ENCODE measurements around the gene SHBG. TPM values are rescaled to one million over a fixed set of nuclear protein-coding genes. Genes with fewer than 3 reads are reported as not detected.
A peak's percentile ranks its signal among the peaks of the same experiment; 100 is the strongest.

Gene SHBG
- total and polyA plus RNA-seq, 10 of the 15 experiments (the other 5 are each of a cell fraction or from before 2014, with no cell fraction given): not detected

DNA sequence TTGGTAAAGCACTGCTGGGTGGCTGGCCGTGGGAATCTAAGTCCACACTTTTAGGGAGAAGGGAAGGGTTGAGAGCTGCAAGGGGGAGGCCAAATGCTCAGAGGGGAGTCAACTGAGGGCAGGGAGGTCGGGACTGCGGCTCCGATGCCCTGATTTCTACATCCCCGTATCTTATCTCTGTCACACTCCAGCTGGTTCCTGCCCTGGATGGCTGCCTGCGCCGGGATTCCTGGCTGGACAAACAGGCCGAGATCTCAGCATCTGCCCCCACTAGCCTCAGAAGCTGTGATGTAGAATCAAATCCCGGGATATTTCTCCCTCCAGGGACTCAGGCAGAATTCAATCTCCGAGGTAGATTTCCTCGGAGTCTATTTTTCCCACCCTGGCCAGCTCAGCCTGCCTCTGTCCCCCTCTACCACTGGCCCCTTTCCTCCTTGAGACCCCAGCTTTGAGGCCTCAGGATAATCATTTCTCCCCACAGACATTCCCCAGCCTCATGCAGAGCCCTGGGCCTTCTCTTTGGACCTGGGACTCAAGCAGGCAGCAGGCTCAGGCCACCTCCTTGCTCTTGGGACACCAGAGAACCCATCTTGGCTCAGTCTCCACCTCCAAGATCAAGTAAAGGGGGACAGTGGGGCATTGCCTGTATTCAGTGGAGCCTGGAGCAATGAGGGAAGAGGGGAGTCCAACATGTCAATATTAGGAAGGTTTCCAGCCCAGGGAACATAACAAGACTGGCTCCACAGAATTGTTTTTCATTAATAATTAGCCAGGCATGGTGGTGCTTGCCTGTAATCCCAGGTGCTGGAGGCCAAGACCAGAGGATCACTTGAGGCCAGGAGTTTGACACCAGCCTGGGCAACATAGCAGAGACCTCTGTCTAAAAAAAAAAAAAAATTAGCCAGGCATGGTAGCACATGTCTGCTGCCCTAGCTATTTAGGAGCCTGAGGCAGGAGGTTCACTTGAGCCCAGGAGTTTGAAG is 1.8 kb downstream of the SHBG start:
- ChIA-PET CTCF (interaction anchor here (0.6 to 8.2 kb wide), 17 partner anchors 10 to 169 kb away, joined by 3 to 128 read pairs (median 4); partner anchors contain the start of genes TP53 and WRAP53), RAD21 (ENCODE audit: unreplicated experiment) (interaction anchor here (1.0 to 2.0 kb wide), 2 partner anchors 16 to 55 kb away, joined by 3 to 30 read pairs; partner anchors contain the start of genes TP53 and WRAP53), POLR2A (interaction anchor here (0.5 to 3.9 kb wide), 4 partner anchors 47 to 271 kb away, joined by 3 to 22 read pairs (median 5); partner anchors contain the start of genes MPDU1, TP53 and WRAP53), SMC1A (ENCODE audit: uncharacterized antibody, unreplicated experiment) (interaction anchor here (0.6 to 1.7 kb wide), 3 partner anchors 54 to 528 kb away, joined by 3 to 20 read pairs (median 8); partner anchors contain the start of genes TP53 and WRAP53)
- Histone ChIP-seq H3K9ac (ENCODE audit: control insufficient read depth, insufficient read depth, low read length) (no peak overlapping the region), H3K36me3 (ENCODE audit: control insufficient read depth in 2 of 2, insufficient read depth in 2 of 2, low read length in 1 of 2) (no peaks in the 10 kb centered on the region), H3K4me3 (no peak overlapping the region), H4K20me1 (ENCODE audit: control insufficient read depth, insufficient read depth) (no peaks in the 10 kb centered on the region), H3K4me2 (ENCODE audit: control insufficient read depth, insufficient read depth) (no peak overlapping the region), H3K79me2 (ENCODE audit: control insufficient read depth, insufficient read depth, low read length) (peaks cover 2% of the 10 kb centered on the region), H3K27ac (ENCODE audit: control insufficient read depth, insufficient read depth) (no peak overlapping the region), H3K4me1 (ENCODE audit: control insufficient read depth, insufficient read depth, low read length) (peaks cover 1% of the 10 kb centered on the region), H3K27me3 (replicated peaks in 1 of 2; ENCODE audit: control insufficient read depth in 2 of 2, insufficient read depth in 2 of 2, low read length in 1 of 2) (no peaks in the 10 kb centered on the region), H3K9me3 (replicated peaks; ENCODE audit: control insufficient read depth, insufficient read depth, low read length) (no peaks in the 10 kb centered on the region), H2AFZ (ENCODE audit: control insufficient read depth, low read depth, low read length) (no peak overlapping the region)
- FAIRE-seq (no peak), ATAC-seq (no peak), DNase-seq (ENCODE audit: low read depth, low spot score) (no peak)
- TF ChIP-seq SREBF1 (IDR thresholded peaks at IDR 0.05; ENCODE audit: low read length): no peak
- 37% methylated on average over 11 of the region's 11 CpGs for WGBS (ENCODE audit: insufficient coverage, insufficient replicate concordance, low lambda C conversion rate, missing lambda C conversion rate)
- intact Hi-C loops (cut with micrococcal nuclease; ENCODE audit: unreplicated experiment): loop anchor here (5.0 kb wide), 1 partner anchor 46 kb away; no protein-coding TSS in a partner anchor
- BruUV-seq (replicated peaks): no TSS peak
- in situ Hi-C loops (cut with MboI): no loop called here

DNA sequence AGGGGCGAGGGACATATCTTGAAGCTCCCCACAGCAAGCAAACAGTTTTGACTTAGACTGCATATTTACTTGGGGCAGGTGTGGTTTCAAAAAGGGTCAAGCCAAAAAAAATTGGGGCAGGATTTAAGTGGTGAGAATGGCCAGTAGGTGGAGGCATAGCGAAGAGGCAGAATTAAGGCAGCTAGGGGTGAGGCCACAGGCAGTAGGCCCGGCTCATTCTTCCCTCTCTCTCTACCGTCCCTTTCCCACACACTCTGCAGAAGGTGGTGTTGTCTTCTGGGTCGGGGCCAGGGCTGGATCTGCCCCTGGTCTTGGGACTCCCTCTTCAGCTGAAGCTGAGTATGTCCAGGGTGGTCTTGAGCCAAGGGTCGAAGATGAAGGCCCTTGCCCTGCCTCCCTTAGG is 2.6 kb downstream of the SHBG start:
- Histone ChIP-seq H3K9me3 (replicated peaks; ENCODE audit: control insufficient read depth, insufficient read depth, low read length) (no peaks in the 10 kb centered on the region), H3K4me1 (ENCODE audit: control insufficient read depth, insufficient read depth, low read length) (no peaks in the 10 kb centered on the region), H3K79me2 (ENCODE audit: control insufficient read depth, insufficient read depth, low read length) (no peaks in the 10 kb centered on the region), H3K27ac (ENCODE audit: control insufficient read depth, insufficient read depth) (no peak overlapping the region), H4K20me1 (ENCODE audit: control insufficient read depth, insufficient read depth) (no peaks in the 10 kb centered on the region), H3K9ac (ENCODE audit: control insufficient read depth, insufficient read depth, low read length) (no peak overlapping the region), H3K36me3 (ENCODE audit: control insufficient read depth in 2 of 2, insufficient read depth in 2 of 2, low read length in 1 of 2) (no peaks in the 10 kb centered on the region), H3K27me3 (replicated peaks in 1 of 2; ENCODE audit: control insufficient read depth in 2 of 2, insufficient read depth in 2 of 2, low read length in 1 of 2) (no peaks in the 10 kb centered on the region), H2AFZ (ENCODE audit: control insufficient read depth, low read depth, low read length) (peak overlapping the region; percentile 69), H3K4me3 (no peak overlapping the region), H3K4me2 (ENCODE audit: control insufficient read depth, insufficient read depth) (no peak overlapping the region)
- RAD21 ChIA-PET (ENCODE audit: unreplicated experiment): interaction anchor here (1.0 to 2.0 kb wide), 2 partner anchors 16 to 55 kb away, joined by 3 to 30 read pairs; partner anchors contain the start of genes TP53 and WRAP53
- DNase-seq (ENCODE audit: low read depth, low spot score) (no peak), FAIRE-seq (no peak), ATAC-seq (peak; percentile 77)
- intact Hi-C loops (cut with micrococcal nuclease; ENCODE audit: unreplicated experiment) (loop anchor here (5.0 kb wide), 1 partner anchor 45 kb away; no protein-coding TSS in a partner anchor), in situ Hi-C loops (cut with MboI) (no loop called here)
- CTCF ChIA-PET: interaction anchor here (0.7 to 8.2 kb wide), 21 partner anchors 9 to 428 kb away, joined by 3 to 128 read pairs (median 4); partner anchors contain the start of genes FXR2, TP53 and WRAP53
- SMC1A ChIA-PET (ENCODE audit: uncharacterized antibody, unreplicated experiment): interaction anchor here (0.6 to 1.7 kb wide), 3 partner anchors 53 to 528 kb away, joined by 3 to 20 read pairs (median 8); partner anchors contain the start of genes TP53 and WRAP53
- no TSS peak for BruUV-seq (replicated peaks)
- POLR2A ChIA-PET: interaction anchor here (0.5 to 3.9 kb wide), 3 partner anchors 47 to 55 kb away, joined by 3 to 22 read pairs (median 5); partner anchors contain the start of genes MPDU1, TP53 and WRAP53
- WGBS (ENCODE audit: insufficient coverage, insufficient replicate concordance, low lambda C conversion rate, missing lambda C conversion rate): 7% methylated on average over 6 of the region's 6 CpGs
- TF ChIP-seq PAX8 (IDR thresholded peaks at IDR 0.05) (no peak), RUNX3 (IDR thresholded peaks at IDR 0.05; ENCODE audit: low read length) (peak; percentile 40; the same call in 1 of the 2 replicates), YY1 (IDR thresholded peaks at IDR 0.05; ENCODE audit: low read depth, low read length) (0 out of 2 replicates have a peak, but pooled peaks have one; percentile 39), SPI1 (IDR thresholded peaks at IDR 0.05; ENCODE audit: borderline replicate concordance, insufficient read depth, low read depth, low read length) (no peak), TCF7 (IDR thresholded peaks at IDR 0.05; ENCODE audit: borderline replicate concordance) (no peak), BACH1 (IDR thresholded peaks at IDR 0.05; ENCODE audit: borderline replicate concordance) (no peak), SMC3 (IDR thresholded peaks at IDR 0.05; ENCODE audit: borderline replicate concordance, low read length) (peak; percentile 53; the same call in 1 of the 2 replicates), NR2F1 (conservative IDR thresholded peaks at IDR 0.05) (0 out of 2 replicates have a peak, but pooled peaks have one; percentile 24), ZNF384 (IDR thresholded peaks at IDR 0.05; ENCODE audit: borderline replicate concordance, low read depth, low read length) (peak; percentile 40; the same call in 1 of the 2 replicates)
- TF ChIP-seq, protein P1, sequence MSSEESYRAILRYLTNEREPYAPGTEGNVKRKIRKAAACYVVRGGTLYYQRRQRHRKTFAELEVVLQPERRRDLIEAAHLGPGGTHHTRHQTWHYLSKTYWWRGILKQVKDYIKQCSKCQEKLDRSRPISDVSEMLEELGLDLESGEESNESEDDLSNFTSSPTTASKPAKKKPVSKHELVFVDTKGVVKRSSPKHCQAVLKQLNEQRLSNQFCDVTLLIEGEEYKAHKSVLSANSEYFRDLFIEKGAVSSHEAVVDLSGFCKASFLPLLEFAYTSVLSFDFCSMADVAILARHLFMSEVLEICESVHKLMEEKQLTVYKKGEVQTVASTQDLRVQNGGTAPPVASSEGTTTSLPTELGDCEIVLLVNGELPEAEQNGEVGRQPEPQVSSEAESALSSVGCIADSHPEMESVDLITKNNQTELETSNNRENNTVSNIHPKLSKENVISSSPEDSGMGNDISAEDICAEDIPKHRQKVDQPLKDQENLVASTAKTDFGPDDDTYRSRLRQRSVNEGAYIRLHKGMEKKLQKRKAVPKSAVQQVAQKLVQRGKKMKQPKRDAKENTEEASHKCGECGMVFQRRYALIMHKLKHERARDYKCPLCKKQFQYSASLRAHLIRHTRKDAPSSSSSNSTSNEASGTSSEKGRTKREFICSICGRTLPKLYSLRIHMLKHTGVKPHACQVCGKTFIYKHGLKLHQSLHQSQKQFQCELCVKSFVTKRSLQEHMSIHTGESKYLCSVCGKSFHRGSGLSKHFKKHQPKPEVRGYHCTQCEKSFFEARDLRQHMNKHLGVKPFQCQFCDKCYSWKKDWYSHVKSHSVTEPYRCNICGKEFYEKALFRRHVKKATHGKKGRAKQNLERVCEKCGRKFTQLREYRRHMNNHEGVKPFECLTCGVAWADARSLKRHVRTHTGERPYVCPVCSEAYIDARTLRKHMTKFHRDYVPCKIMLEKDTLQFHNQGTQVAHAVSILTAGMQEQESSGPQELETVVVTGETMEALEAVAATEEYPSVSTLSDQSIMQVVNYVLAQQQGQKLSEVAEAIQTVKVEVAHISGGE (CRISPR knock-in tag; IDR thresholded peaks at IDR 0.05): no peak
